ENCODE data around the gene SLC6A3.

SLC6A3 gene

DNA sequence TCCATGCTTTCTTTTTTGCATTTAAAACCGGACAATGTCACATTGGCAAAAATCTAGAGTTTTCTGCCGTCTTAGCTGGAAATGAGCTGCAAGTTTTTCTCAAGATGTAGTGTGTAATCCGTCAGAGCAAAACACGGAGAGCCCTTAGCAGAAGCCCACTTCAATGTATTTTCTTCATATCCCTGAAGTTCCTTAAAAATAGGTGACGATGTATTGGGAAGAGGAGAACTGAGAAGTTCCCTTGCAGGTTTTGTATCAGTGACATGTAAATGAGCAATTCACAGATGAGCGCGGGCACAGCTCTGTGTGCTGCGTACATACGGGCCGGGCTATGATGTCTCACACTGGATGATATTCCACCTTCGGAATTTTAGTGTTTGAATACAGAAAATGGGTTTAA is 85.5 kb downstream of the SLC6A3 start:
- H3K4me3 ChIP-seq (replicated peaks in 1 of 2; ENCODE audit: low read depth in 2 of 2, low read length in 2 of 2) = no peak overlapping the region
- DNase-seq (ENCODE audit: low read depth in 2 of 2) = no peak
- TF ChIP-seq, protein P1, sequence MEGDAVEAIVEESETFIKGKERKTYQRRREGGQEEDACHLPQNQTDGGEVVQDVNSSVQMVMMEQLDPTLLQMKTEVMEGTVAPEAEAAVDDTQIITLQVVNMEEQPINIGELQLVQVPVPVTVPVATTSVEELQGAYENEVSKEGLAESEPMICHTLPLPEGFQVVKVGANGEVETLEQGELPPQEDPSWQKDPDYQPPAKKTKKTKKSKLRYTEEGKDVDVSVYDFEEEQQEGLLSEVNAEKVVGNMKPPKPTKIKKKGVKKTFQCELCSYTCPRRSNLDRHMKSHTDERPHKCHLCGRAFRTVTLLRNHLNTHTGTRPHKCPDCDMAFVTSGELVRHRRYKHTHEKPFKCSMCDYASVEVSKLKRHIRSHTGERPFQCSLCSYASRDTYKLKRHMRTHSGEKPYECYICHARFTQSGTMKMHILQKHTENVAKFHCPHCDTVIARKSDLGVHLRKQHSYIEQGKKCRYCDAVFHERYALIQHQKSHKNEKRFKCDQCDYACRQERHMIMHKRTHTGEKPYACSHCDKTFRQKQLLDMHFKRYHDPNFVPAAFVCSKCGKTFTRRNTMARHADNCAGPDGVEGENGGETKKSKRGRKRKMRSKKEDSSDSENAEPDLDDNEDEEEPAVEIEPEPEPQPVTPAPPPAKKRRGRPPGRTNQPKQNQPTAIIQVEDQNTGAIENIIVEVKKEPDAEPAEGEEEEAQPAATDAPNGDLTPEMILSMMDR (IDR thresholded peaks at IDR 0.05; ENCODE audit: low read depth, low read length) = no peak

DNA sequence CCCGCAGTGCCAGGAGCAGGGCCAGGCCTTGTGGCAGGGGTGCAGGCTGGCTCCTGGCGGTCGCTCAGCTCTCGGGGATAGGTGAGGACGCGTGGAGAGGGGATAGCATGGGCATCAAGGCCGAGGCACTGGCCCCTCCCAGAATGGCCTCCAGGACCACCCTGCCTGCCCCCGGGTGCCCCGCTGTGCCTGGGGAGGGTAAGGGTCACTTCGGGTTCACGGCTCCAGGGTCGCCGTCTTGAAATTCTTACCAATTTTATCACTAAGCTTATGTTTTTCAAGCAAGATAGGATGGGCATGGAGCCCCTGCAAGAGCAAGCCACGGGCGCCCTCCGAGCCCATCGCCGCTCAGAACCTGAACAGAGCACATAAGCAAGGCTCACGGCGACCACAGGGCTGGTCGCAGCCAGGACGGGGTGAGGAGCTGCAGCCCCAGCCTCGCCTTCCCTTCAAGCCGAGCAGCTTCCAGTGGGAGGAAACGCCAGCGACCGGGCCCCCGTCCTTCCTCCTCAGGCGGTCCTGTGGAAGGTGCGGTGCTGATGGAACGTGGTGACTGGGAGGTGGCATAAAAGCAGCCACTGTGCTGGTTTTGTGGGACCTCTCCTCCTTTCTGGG is 86.1 kb downstream of the SLC6A3 start:
- TF ChIP-seq, protein P1 (IDR thresholded peaks at IDR 0.05; ENCODE audit: low read depth, low read length) = no peak
- DNase-seq (ENCODE audit: low read depth in 2 of 2) = no peak
- H3K4me3 ChIP-seq (replicated peaks in 1 of 2; ENCODE audit: low read depth in 2 of 2, low read length in 2 of 2) = no peak overlapping the region

DNA sequence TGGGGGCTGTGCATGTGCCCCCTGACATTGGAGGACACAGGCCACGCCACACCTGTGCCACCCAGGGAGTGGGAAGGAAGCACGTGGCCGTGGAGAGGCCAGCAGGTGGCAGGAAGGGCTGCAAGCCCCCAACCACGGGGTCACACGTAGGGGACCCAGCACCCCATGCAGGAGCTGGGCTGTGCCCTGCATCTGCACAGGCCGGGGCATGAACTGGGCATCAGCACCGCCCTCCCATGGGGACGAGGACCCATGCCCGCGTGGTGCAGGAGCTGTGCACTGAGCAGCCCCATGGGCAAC is 86.6 kb downstream of the SLC6A3 start:
- no peak for DNase-seq (ENCODE audit: low read depth in 2 of 2)
- TF ChIP-seq, protein P1 (IDR thresholded peaks at IDR 0.05; ENCODE audit: low read depth, low read length) = no peak
- H3K4me3 ChIP-seq (replicated peaks in 1 of 2; ENCODE audit: low read depth in 2 of 2, low read length in 2 of 2) = no peak overlapping the region

DNA sequence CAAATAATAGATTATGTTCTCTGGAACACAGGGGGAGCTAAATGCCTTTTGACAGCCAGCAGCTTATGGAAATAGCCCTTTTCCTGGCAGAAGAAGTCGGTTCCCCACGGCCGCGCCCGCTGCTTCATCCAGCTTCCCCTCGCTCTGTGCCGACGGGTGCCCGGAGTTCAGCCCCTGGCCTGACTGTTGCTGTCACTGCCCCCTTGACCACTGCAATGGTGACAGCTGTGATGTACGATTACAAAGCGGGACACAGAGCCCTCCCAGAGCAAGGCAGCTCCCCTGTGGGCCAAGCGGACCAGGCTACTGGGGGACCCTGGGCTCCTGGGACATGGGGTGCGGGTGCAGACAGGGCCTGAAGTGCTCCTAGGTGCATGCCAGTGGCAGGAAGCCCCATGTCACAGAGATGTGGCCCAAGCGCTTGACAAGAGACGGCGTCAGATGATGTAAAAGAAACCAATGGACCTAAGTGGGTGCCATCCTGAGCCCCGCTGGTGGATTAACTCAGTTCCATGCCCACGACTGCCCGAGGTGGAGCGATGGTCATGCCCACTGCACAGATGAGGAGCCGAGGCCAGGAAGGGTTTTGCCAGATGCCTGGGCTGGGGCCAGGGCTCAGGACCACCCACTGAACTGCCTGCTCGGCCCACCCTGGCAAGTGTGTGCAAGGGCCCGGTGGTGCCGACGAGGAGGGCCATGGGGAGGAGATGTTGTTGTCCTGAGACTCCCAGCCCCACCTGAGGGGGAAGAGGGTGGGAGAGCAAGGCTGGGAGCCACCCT is 87.1 kb downstream of the SLC6A3 start:
- TF ChIP-seq, protein P1 (IDR thresholded peaks at IDR 0.05; ENCODE audit: low read depth, low read length) = no peak
- no peak for DNase-seq (ENCODE audit: low read depth in 2 of 2)

DNA sequence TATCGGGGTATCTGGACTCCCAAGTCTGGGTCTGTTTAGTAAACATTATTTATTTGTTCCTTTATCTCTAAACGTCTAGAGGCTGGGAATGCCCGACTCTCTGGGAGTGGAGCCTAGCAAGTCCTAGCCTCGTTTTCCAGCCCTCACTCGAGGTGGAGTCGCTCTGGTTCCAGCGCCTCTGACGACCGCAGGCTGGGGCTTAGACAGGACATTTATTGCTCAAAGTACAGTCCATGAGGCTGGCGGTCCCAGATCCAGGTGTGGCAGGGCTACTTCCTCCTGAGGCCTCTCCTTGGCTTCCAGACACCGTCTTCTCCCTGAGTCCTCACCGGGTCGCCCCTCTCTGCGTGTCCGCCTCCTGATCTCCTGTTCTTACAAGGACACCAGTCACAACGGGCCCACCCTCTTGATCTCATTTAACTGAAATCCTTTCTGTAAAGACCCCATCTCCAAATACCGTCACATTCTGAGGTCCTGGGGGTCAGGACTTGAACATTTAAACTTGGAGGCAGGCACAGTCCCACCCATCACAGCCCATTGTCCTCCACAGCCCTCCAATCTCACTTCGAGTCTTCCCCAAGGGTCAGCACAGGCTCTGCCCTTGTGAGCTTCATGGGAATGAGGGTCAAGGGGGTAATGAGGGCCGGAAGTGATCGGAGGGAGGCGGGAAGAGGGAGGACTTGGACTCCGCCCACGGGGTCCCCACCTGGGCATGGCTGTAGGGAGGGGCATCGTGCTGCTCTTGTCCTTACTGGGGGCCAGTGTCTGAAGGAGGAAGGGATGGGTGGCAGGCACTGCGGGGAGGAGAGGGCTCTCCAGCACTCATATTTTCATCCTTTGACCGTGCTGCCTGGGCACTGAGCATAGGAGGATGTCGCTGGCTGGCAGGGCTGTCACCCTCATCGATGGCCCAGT is 88.1 kb downstream of the SLC6A3 start:
- H3K4me3 ChIP-seq (replicated peaks in 1 of 2; ENCODE audit: low read depth in 2 of 2, low read length in 2 of 2) = no peak overlapping the region
- TF ChIP-seq, protein P1 (IDR thresholded peaks at IDR 0.05; ENCODE audit: low read depth, low read length) = no peak
- DNase-seq (ENCODE audit: low read depth in 2 of 2) = no peak

More for the DNA sequence above, 87.1 kb downstream of the SLC6A3 start:
- no peak overlapping the region for H3K4me3 ChIP-seq (replicated peaks in 1 of 2; ENCODE audit: low read depth in 2 of 2, low read length in 2 of 2)

DNA sequence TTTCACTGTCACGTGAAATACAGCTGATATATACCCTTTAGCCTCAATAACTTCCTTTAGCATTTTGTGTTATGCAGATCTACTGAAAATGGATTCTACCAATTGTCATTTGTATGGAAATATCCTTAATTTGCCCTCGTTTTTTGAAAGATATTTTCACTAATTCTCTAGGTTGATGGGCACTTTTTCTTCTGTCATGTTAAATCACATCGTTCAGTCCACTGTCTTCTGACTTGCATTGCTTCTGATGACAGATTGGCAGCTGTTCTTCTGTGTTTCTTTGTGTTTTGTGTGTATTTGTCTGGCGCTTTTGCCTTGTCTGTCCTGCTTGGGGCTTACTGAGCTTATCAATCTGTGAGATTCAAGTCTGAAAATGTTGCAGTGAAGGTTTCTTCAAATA is 90.7 kb downstream of the SLC6A3 start:
- H3K4me3 ChIP-seq (replicated peaks in 1 of 2; ENCODE audit: low read depth in 2 of 2, low read length in 2 of 2) = no peak overlapping the region
- TF ChIP-seq, protein P1 (IDR thresholded peaks at IDR 0.05; ENCODE audit: low read depth, low read length) = no peak
- no peak for DNase-seq (ENCODE audit: low read depth in 2 of 2)

Data from cardiac fibroblast (primary cell).